Activated CD4-positive, alpha-beta T cell treated with anti-CD3 and anti-CD28 coated beads, Interleukin-2, amount 10 ng/mL, durations not matched to agents 7 days and 5 days (primary cell): ENCODE data around the gene PLXND1. TPM values are rescaled to one million over a fixed set of nuclear protein-coding genes. Genes with fewer than 3 reads are reported as not detected.
"Not testable (repeated sequence)": the region's sequence is repeated elsewhere in the genome, so short reads cannot be mapped to it uniquely, and the experiment has no call there.

Experiments
- CTCF ChIA-PET: fragments of 350-600 bp; sonication (Branson Sonifier 250); formaldehyde crosslinking; loops from one replicate; lab custom pipeline; 2021; ENCODE audit warnings: antibody characterized with exemption; lab: Charles Lee
- POLR2A ChIA-PET: fragments of 350-600 bp; sonication (Branson Sonifier 250); formaldehyde crosslinking; loops from one replicate; lab custom pipeline; 2021; ENCODE audit warnings: antibody characterized with exemption; lab: Charles Lee
- DNase-seq: peaks from one replicate; pipeline ENCODE4 v3.0.0-alpha.2; 2020
- H3K27ac Mint-ChIP-seq: one replicate; pipeline ENCODE4 v1.8.0; 2021; ENCODE audit warnings: mild to moderate bottlenecking, moderate library complexity, mixed read lengths
- H3K27me3 Mint-ChIP-seq: one replicate; pipeline ENCODE4 v1.8.0; 2021; ENCODE audit warnings: mixed read lengths
- H3K36me3 Mint-ChIP-seq: one replicate; pipeline ENCODE4 v1.8.0; 2021; ENCODE audit warnings: low read depth, mixed read lengths
- H3K4me1 Mint-ChIP-seq: one replicate; pipeline ENCODE4 v1.8.0; 2021; ENCODE audit warnings: mixed read lengths
- H3K4me3 Mint-ChIP-seq: one replicate; pipeline ENCODE4 v1.8.0; 2021; ENCODE audit warnings: mild to moderate bottlenecking, moderate library complexity, mixed read lengths
- H3K9me3 Mint-ChIP-seq: one replicate; pipeline ENCODE4 v1.8.0; 2021; ENCODE audit warnings: mixed read lengths
- total RNA-seq, 2 experiments: library from RNA; stranded (reverse); gene quantifications; one replicate each; pipeline ENCODE4 v1.2.3, GENCODE V29; 2021

PLXND1 gene
- total RNA-seq, 2 experiments from 2014 or later, result 1.2 to 1.4 TPM

GRCh38 chr3:129617381-129618185, 11.1 kb upstream of the PLXND1 start:
- H3K4me3 Mint-ChIP-seq, result no peak overlapping the region
- no peaks in the 10 kb centered on the region for H3K27me3 Mint-ChIP-seq
- ChIA-PET CTCF (interaction anchor here (1.2 kb wide), 1 partner anchor 12 kb away, joined by 3 read pairs; no protein-coding TSS in a partner anchor), POLR2A (no interaction called here)
- H3K9me3 Mint-ChIP-seq, result no peaks in the 10 kb centered on the region
- no peak for DNase-seq
- H3K27ac Mint-ChIP-seq, result no peak overlapping the region
- no peaks in the 10 kb centered on the region for H3K36me3 Mint-ChIP-seq
- no peaks in the 10 kb centered on the region for H3K4me1 Mint-ChIP-seq

GRCh38 chr3:129616713-129617112, 10.2 kb upstream of the PLXND1 start:
- no peaks in the 10 kb centered on the region for H3K9me3 Mint-ChIP-seq
- ChIA-PET CTCF (interaction anchor here (1.2 kb wide), 1 partner anchor 11 kb away, joined by 3 read pairs; no protein-coding TSS in a partner anchor), POLR2A (no interaction called here)
- no peak for DNase-seq
- H3K4me3 Mint-ChIP-seq, result no peak overlapping the region
- no peaks in the 10 kb centered on the region for H3K36me3 Mint-ChIP-seq
- H3K27me3 Mint-ChIP-seq, result no peaks in the 10 kb centered on the region
- no peaks in the 10 kb centered on the region for H3K4me1 Mint-ChIP-seq
- no peak overlapping the region for H3K27ac Mint-ChIP-seq

GRCh38 chr3:129616291-129616690, 9.8 kb upstream of the PLXND1 start:
- H3K4me3 Mint-ChIP-seq, result no peak overlapping the region
- no peaks in the 10 kb centered on the region for H3K27me3 Mint-ChIP-seq
- DNase-seq, result no peak
- CTCF ChIA-PET, result no interaction called here
- no peak overlapping the region for H3K27ac Mint-ChIP-seq
- no peaks in the 10 kb centered on the region for H3K9me3 Mint-ChIP-seq
- no peaks in the 10 kb centered on the region for H3K4me1 Mint-ChIP-seq
- no peaks in the 10 kb centered on the region for H3K36me3 Mint-ChIP-seq
- POLR2A ChIA-PET, result no interaction called here

- Mint-ChIP-seq H3K4me3 (no peak overlapping the region), H3K27me3 (no peaks in the 10 kb centered on the region), H3K27ac (no peak overlapping the region), H3K4me1 (no peaks in the 10 kb centered on the region), H3K36me3 (no peaks in the 10 kb centered on the region), H3K9me3 (no peaks in the 10 kb centered on the region)
- CTCF ChIA-PET, result no interaction called here
- DNase-seq, result no peak
- POLR2A ChIA-PET, result no interaction called here
Observed at GRCh38 chr3:129615751-129616281, 9.3 kb upstream of the PLXND1 start.

- no peak overlapping the region for H3K4me3 Mint-ChIP-seq
- CTCF ChIA-PET, result no interaction called here
Observed at GRCh38 chr3:129614927-129615363, 8.5 kb upstream of the PLXND1 start.

GRCh38 chr3:129614435-129614834, 8.0 kb upstream of the PLXND1 start:
- H3K4me3 Mint-ChIP-seq, result no peak overlapping the region
- H3K9me3 Mint-ChIP-seq, result no peaks in the 10 kb centered on the region
- H3K36me3 Mint-ChIP-seq, result no peaks in the 10 kb centered on the region
- ChIA-PET CTCF (no interaction called here), POLR2A (no interaction called here)
- no peak for DNase-seq
- H3K27me3 Mint-ChIP-seq, result peaks cover 3% of the 10 kb centered on the region
- H3K4me1 Mint-ChIP-seq, result no peaks in the 10 kb centered on the region
- no peak overlapping the region for H3K27ac Mint-ChIP-seq

More at GRCh38 chr3:129614927-129615363, 8.5 kb upstream of the PLXND1 start:
- POLR2A ChIA-PET, result no interaction called here
- Mint-ChIP-seq H3K27me3 (no peaks in the 10 kb centered on the region), H3K27ac (no peak overlapping the region), H3K4me1 (no peaks in the 10 kb centered on the region), H3K9me3 (no peaks in the 10 kb centered on the region), H3K36me3 (no peaks in the 10 kb centered on the region)
- no peak for DNase-seq

- POLR2A ChIA-PET, result no interaction called here
- Mint-ChIP-seq H3K27ac (no peak overlapping the region), H3K27me3 (peaks cover 13% of the 10 kb centered on the region), H3K36me3 (no peaks in the 10 kb centered on the region), H3K4me1 (peaks cover 2% of the 10 kb centered on the region), H3K4me3 (no peak overlapping the region), H3K9me3 (no peaks in the 10 kb centered on the region)
- DNase-seq, result no peak
- CTCF ChIA-PET, result interaction anchor here (1.2 kb wide), 1 partner anchor 13 kb away, joined by 3 read pairs; no protein-coding TSS in a partner anchor
Observed at GRCh38 chr3:129613367-129613740, 6.9 kb upstream of the PLXND1 start.

- no peak overlapping the region for H3K27ac Mint-ChIP-seq
- DNase-seq, result no peak
- H3K27me3 Mint-ChIP-seq, result peaks cover 18% of the 10 kb centered on the region
- H3K4me3 Mint-ChIP-seq, result no peak overlapping the region
- peaks cover 2% of the 10 kb centered on the region for H3K4me1 Mint-ChIP-seq
- ChIA-PET CTCF (interaction anchor here (1.2 kb wide), 1 partner anchor 12 kb away, joined by 3 read pairs; no protein-coding TSS in a partner anchor), POLR2A (no interaction called here)
- no peaks in the 10 kb centered on the region for H3K9me3 Mint-ChIP-seq
- no peaks in the 10 kb centered on the region for H3K36me3 Mint-ChIP-seq
Observed at GRCh38 chr3:129612534-129613366, 6.3 kb upstream of the PLXND1 start.

GRCh38 chr3:129611812-129612533, 5.5 kb upstream of the PLXND1 start:
- peaks cover 26% of the 10 kb centered on the region for H3K27me3 Mint-ChIP-seq
- no peaks in the 10 kb centered on the region for H3K36me3 Mint-ChIP-seq
- no peak for DNase-seq
- no peak overlapping the region for H3K27ac Mint-ChIP-seq
- H3K4me3 Mint-ChIP-seq, result no peak overlapping the region
- peaks cover 6% of the 10 kb centered on the region for H3K4me1 Mint-ChIP-seq
- H3K9me3 Mint-ChIP-seq, result no peaks in the 10 kb centered on the region
- ChIA-PET POLR2A (no interaction called here), CTCF (no interaction called here)

GRCh38 chr3:129611446-129611800, 4.9 kb upstream of the PLXND1 start:
- ChIA-PET CTCF (no interaction called here), POLR2A (no interaction called here)
- Mint-ChIP-seq H3K9me3 (no peaks in the 10 kb centered on the region), H3K36me3 (no peaks in the 10 kb centered on the region), H3K4me3 (no peak overlapping the region), H3K27ac (no peak overlapping the region), H3K4me1 (peaks cover 8% of the 10 kb centered on the region), H3K27me3 (peaks cover 28% of the 10 kb centered on the region)
- no peak for DNase-seq

- H3K4me1 Mint-ChIP-seq, H3K9me3 Mint-ChIP-seq, H3K27ac Mint-ChIP-seq, DNase-seq, H3K36me3 Mint-ChIP-seq, CTCF ChIA-PET, H3K4me3 Mint-ChIP-seq, POLR2A ChIA-PET: not testable (repeated sequence)
- H3K27me3 Mint-ChIP-seq, result peaks cover 28% of the 10 kb centered on the region
Observed at GRCh38 chr3:129610794-129611445, 4.4 kb upstream of the PLXND1 start.

GRCh38 chr3:129610276-129610675, 3.8 kb upstream of the PLXND1 start:
- no peak overlapping the region for H3K27ac Mint-ChIP-seq
- no peak overlapping the region for H3K4me3 Mint-ChIP-seq
- no peaks in the 10 kb centered on the region for H3K9me3 Mint-ChIP-seq
- peaks cover 11% of the 10 kb centered on the region for H3K4me1 Mint-ChIP-seq
- no peaks in the 10 kb centered on the region for H3K36me3 Mint-ChIP-seq
- ChIA-PET CTCF (no interaction called here), POLR2A (no interaction called here)
- peaks cover 32% of the 10 kb centered on the region for H3K27me3 Mint-ChIP-seq
- no peak for DNase-seq
